D341Med (cell line): Measurements from ENCODE around the gene GTF3C1.
"Not testable (repeated sequence)": the region's sequence is repeated elsewhere in the genome, so short reads cannot be mapped to it uniquely, and the experiment has no call there.

Source experiments
- DNase-seq: peaks from one replicate; pipeline ENCODE4 v3.0.0; 2012; ENCODE audit warnings: low spot score

Gene GTF3C1

DNA sequence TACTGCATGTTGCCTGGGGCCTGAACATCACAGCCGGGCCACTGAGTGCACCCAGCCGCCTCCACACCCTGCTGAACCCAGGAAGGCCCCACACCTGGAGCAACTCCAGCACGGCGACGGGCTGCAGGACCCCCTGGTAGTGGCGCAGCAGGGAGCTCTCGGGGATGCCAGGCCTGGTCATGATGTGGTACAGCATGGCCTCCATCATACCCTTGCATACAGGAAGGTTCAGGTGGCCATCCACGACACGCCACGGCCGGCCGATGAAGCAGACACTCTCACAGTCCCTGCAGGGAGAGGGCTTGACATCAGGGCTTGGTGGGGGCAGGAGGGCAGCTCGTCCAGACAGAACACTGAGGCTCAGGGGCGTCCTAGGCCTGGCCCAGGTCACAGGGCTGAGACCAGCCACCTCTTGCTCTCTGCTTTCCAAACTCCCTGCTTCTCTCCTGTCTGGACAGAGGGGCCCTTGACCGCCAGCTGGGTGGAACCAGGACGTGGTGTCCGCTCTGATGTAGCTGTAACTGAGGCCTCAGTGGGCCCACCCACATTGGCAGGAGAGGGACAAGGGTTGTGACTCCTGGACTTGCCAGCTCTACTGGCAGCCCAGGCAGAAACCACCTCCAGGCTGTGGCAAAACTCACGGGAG is 87.4 kb downstream of the GTF3C1 start:
- DNase-seq, result no peak

GRCh38 chr16:27461483-27462171 is 88.1 kb downstream of the GTF3C1 start:
- no peak for DNase-seq

- DNase-seq, result no peak
Observed at GRCh38 chr16:27460663-27461482, 88.8 kb downstream of the GTF3C1 start.

DNA sequence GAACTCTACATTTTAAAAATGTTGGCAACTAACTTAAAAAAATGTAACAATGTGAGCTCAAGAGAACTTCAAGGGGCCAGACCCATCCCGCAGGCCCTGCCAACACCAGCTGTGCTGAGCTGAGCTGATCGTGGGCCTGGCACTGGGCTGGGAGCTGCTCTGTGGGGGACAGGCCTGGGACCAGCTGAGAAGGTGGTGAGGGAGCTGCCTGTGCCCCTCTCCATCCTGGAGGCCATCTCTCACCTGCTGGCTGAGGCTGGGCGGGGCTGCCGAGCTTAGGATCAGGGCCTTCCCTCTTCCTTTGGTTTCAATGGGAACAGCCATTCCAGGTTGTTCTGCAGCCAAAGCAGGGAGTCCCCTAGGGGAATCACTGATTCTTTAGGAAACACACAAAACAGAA is 89.5 kb downstream of the GTF3C1 start:
- no peak for DNase-seq

DNA sequence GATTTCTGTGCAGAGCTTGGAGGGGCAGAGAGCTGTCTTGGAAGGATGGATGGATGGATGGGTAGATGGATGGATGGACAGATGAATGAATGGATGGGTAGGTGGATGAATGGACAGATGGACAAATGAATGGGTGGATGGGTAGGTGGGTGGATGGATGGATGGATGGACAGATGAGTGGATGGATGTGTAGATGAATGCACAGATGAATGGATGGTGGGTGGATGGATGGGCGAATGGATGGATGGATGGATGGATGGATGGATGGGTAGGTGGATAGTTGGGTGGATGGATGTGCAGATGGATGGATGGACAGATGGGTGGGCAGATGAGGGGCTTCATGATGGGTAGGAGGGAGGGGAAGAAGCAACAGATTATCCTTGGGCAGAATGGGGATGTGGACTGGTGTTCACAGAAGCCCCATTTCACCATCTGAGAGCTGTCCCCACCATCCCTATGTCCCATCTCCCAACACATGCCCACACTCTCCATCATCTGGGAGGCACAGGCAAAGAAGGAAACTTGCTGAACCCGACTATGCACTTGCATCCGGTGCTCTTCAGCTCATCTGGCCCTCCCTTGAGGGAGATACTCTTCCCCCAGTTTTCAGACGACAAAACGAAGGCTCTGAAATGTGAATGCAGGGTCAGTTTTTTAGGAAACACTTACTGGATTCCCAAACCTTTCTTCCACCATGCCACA is 90.6 kb downstream of the GTF3C1 start:
- no peak for DNase-seq

DNA sequence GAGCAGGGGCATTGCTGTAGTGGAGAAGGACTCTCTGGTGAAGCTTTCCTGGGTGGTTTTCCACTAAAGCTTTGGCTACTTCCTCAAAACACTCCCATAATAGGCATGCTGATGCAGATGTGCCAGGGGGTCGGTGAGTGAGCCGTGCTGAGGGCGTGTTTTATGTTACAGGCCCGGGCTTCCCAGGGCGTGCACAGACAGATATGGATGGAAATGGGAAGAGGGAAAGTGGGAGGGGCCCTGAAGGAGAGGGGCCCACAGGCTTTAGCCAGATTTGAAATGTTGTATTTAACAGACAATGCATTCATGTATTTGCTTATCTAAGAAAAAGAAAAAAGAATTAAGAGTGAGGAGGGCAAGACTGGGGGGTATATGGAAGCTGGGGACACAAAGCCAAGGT is 91.5 kb downstream of the GTF3C1 start:
- no peak for DNase-seq

DNA sequence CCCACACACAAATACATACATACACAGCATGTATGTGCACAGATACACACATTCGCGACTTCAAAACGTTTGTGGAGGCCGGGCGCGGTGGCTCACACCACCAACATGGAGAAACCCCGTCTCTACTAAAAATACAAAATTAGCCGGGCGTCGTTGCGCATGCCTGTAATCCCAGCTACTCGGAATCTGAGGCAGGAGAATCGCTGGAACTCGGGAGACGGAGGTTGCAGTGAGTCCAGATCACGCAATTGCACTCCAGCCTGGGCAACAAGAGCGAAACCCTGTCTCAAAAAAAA is 92.2 kb downstream of the GTF3C1 start:
- not testable (repeated sequence) for DNase-seq

DNA sequence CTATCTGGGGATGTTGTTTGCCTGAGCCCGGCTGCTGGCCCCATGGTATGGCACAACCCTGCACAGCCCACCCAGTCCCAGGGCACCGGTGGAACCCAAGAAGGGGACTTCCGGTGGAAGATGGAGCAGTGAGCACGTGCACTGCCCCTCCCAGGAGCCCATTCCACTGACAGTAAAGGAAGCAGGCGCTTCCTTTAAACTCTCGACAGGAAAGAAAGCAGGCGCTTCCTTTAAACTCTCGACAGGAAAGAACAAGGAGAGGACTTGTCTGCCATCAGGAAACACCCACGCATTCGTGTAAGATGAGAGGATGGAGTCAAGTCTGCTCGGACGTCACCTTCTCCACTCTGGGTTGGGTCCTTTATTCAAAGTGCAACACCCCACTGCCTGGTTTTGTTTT is 94.0 kb downstream of the GTF3C1 start:
- no peak for DNase-seq

- no peak for DNase-seq
Observed at GRCh38 chr16:27453494-27453825, 96.3 kb downstream of the GTF3C1 start.

DNA sequence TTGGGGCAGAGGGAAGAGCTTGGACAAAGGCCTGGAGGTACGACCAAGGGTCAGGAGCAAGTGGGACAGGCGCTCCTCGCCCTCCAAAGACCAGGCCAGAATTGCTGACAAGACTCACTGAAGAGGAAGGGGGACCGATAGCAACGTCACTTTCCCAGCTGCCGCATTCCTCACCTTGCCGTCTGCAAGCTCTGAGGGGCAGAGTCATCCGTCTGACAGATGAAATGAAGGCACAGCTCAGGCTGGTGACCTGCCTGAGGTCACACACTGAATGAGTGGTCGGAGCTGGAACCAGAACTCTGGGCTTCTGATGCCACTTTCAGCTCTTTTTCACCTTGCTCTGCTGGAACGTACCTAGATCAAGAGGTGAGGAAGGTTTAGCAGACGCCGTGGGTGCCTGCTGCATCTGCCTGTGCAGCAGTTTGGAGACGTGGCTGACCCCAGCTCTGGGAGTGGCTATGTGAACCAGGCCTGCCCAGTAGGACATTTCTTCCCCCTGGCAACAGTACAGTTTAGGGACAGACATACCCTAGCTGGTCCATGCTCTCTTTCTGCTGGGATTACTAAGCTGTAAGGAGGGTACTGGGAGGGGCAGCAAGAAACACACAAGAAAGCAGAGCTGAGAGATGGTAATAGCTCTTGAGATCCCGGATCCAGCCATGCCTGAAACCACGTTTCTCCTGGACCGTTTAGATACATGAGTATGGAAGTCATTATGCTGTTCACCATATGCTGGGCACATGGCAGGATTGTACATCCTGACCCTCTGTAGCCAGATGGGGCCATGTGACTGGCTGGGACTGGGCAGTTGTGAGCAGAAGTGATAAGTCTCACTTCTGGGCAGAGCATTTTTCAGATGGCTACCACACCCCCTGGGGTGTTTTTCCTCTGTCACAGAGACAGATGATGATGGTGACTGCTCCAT is 96.9 kb downstream of the GTF3C1 start:
- DNase-seq, result no peak

- DNase-seq, result no peak
Observed at GRCh38 chr16:27450196-27450549, 99.5 kb downstream of the GTF3C1 start.

- DNase-seq, result no peak
Observed at GRCh38 chr16:27449434-27450195, 100.1 kb downstream of the GTF3C1 start.

DNA sequence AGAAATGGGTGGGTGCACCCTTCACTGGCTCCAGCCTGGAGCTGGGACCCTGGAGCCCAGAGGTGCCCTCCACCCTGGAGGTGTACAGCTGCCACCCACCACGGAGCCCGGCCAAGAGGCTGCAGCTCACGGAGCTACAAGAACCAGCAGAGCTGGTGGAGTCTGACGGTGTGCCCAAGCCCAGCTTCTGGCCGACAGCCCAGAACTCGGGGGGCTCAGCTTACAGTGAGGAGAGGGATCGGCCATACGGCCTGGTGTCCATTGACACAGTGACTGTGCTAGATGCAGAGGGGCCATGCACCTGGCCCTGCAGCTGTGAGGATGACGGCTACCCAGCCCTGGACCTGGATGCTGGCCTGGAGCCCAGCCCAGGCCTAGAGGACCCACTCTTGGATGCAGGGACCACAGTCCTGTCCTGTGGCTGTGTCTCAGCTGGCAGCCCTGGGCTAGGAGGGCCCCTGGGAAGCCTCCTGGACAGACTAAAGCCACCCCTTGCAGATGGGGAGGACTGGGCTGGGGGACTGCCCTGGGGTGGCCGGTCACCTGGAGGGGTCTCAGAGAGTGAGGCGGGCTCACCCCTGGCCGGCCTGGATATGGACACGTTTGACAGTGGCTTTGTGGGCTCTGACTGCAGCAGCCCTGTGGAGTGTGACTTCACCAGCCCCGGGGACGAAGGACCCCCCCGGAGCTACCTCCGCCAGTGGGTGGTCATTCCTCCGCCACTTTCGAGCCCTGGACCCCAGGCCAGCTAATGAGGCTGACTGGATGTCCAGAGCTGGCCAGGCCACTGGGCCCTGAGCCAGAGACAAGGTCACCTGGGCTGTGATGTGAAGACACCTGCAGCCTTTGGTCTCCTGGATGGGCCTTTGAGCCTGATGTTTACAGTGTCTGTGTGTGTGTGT is 100.9 kb downstream of the GTF3C1 start:
- no peak for DNase-seq

- no peak for DNase-seq
Observed at GRCh38 chr16:27447301-27447700, 102.4 kb downstream of the GTF3C1 start.

DNA sequence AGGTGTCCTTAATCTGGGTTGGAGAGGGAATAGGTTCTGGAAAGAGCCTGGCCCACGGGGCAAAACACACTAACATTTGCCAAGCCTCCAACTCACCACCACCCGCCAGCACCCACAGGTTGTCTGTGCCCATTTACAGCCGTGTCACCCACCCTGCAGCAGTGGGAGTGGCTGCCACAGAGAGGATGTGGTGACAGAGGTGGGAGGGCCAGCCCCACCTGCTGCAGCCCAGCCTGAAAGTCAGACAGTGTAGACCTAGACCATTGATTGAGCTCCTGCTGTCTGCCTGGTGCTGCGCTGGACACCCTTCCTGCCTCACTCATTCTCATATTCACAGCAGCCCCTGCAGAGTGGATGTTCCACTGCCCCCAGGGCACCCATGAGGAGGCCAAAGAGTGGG is 103.0 kb downstream of the GTF3C1 start:
- DNase-seq, result no peak

DNA sequence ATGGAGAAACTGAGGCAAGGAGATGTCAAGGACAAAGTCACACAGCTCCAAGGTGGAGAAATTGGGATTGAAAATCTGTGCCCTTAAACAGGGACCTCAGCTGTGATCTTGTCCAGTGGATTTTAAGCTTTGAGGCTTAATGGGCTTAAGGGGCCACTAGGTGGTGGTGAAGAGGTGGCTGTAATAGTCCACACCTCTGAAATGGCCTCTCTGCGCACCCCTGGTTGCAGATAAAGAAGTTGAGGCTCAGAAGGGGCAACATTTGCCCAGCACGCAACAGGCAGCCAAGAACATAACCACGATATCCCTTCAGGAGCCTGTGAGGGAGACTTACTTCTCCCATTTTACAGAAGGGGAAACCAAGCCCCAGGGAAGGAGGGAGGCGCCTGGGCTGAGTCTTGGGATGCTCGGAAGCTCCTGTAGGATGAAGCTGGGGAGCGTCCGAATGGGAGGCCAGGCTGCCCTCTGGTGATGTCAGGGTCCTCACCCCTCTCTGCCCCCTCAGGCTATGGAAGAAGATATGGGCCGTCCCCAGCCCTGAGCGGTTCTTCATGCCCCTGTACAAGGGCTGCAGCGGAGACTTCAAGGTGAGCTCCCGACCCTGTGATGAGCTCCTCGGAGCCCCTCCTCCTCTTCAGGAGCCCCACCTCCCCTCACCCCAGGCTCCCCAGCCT is 104.1 kb downstream of the GTF3C1 start:
- DNase-seq, result no peak

DNA sequence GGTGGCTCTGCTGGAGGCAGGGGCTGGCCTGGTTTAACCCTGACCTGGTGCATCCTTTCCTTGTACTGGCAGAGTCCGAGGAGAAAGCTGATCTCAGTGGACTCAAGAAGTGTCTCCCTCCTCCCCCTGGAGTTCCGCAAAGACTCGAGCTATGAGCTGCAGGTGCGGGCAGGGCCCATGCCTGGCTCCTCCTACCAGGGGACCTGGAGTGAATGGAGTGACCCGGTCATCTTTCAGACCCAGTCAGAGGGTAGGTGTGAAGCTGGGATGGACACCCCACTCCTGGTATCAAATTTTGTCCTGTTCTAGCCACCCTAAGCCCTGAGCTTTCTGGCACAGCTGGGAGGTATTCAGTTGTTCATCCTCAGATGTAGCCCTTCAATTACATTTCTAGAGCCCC is 105.2 kb downstream of the GTF3C1 start:
- DNase-seq, result no peak

DNA sequence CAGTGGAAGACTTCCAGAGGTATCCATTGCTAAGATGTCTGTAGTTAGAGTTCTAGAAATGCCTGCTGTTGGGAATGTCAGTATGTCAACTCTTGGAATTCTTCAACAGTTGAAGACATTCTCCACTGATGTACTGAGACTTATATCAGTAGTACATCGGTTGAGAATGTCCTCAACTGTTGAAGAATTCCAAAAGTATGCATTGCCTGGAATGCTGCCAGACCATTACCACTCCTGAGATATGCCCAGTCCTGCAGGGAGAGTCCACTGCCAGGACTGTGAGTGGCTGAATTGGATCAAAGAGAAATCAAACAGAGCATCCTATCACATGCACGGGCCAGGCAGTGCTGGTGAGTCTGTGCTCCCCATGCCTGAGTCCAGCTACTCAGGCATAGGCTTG is 105.7 kb downstream of the GTF3C1 start:
- no peak for DNase-seq

- no peak for DNase-seq
Observed at GRCh38 chr16:27441998-27442397, 107.7 kb downstream of the GTF3C1 start.

DNA sequence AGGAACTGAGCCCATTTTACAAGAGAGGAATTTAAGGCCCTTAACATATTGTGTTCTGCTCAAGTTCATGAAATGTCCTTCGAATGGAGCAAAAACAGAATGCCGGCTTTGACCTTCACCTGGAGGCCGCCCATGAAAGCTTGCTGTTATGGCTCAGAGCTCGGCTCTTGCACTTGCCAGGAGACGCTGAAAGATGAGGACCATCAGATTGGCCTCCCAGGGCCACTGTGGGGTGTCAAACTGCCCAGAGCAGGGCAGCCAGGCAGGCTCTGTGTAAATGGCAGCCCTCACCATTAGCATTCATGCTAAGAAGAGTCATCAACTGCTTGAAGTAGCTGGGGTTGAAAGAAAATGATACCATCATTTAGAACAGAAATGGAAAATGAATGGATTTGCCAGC is 108.4 kb downstream of the GTF3C1 start:
- no peak for DNase-seq
